HL-60 (cell line): ENCODE measurements around the gene ADGRF5.

ENCODE experiments used
- DNase-seq, 2 experiments: peaks; one replicate each; pipeline ENCODE4 v3.0.0-alpha.2; 2010 to 2020; ENCODE audit warnings: low read depth in 1 of 2, low spot score in 1 of 2
- H3K27ac ChIP-seq: fragments of 250-450 bp; sonication (Bioruptor Pico); replicated peaks from 2 replicates; pipeline ENCODE4 v1.5.1; 2020; ENCODE audit warnings: mild to moderate bottlenecking, moderate library complexity
- H3K27me3 ChIP-seq: fragments of 250-450 bp; sonication (Bioruptor Pico); 2 replicates; pipeline ENCODE4 v1.5.1; 2021; ENCODE audit warnings: mild to moderate bottlenecking, moderate library complexity; ENCODE audit not compliant: insufficient read depth, poor library complexity, severe bottlenecking
- H3K4me3 ChIP-seq: replicated peaks from 2 replicates; pipeline ENCODE4 v1.5.1; 2011; ENCODE audit warnings: mild to moderate bottlenecking, control low read depth, low read length; ENCODE audit not compliant: insufficient read depth
- CTCF ChIP-seq: IDR thresholded peaks from one replicate; pipeline ENCODE4 v1.5.1; 2011; ENCODE audit warnings: low read length, control low read depth, inconsistent platforms; ENCODE audit not compliant: insufficient read depth
- GABPA ChIP-seq: IDR thresholded peaks from 2 replicates; pipeline ENCODE4 v1.6.1; 2012; ENCODE audit warnings: low read depth
- POLR2AphosphoS5 ChIP-seq: IDR thresholded peaks from 2 replicates; pipeline ENCODE4 v1.6.1; 2012; ENCODE audit warnings: low read depth
- SPI1 ChIP-seq: IDR thresholded peaks from 2 replicates; pipeline ENCODE4 v1.6.1; 2012; ENCODE audit warnings: low read depth, mild to moderate bottlenecking, borderline replicate concordance
- TF ChIP-seq, protein P1 (sequence below): IDR thresholded peaks from 2 replicates; pipeline ENCODE4 v1.6.1; 2012; ENCODE audit warnings: low read depth; ENCODE audit not compliant: insufficient replicate concordance

ADGRF5 gene

DNA sequence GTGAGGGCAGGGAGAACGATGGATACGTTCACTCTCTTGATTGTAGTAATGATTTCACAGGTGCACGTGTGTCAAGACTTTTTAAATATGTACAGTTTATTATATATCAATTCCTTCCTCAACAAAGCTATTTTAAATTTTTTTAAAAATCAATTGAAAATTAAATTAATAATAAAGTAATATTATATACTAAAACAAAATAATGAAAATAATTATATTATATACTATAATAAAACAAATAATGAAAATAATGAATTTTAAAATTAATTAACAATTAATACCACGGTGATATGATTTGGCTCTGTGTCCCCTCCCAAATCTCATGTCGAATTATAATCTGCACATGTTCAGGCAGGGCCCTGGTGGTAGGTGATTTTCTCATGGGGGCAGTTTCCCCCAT lies 42.7 kb downstream of the ADGRF5 start:
- Histone ChIP-seq H3K27me3 (peaks cover 3% of the 10 kb centered on the region), H3K4me3 (no peak overlapping the region), H3K27ac (no peak overlapping the region)
- TF ChIP-seq, protein P1, sequence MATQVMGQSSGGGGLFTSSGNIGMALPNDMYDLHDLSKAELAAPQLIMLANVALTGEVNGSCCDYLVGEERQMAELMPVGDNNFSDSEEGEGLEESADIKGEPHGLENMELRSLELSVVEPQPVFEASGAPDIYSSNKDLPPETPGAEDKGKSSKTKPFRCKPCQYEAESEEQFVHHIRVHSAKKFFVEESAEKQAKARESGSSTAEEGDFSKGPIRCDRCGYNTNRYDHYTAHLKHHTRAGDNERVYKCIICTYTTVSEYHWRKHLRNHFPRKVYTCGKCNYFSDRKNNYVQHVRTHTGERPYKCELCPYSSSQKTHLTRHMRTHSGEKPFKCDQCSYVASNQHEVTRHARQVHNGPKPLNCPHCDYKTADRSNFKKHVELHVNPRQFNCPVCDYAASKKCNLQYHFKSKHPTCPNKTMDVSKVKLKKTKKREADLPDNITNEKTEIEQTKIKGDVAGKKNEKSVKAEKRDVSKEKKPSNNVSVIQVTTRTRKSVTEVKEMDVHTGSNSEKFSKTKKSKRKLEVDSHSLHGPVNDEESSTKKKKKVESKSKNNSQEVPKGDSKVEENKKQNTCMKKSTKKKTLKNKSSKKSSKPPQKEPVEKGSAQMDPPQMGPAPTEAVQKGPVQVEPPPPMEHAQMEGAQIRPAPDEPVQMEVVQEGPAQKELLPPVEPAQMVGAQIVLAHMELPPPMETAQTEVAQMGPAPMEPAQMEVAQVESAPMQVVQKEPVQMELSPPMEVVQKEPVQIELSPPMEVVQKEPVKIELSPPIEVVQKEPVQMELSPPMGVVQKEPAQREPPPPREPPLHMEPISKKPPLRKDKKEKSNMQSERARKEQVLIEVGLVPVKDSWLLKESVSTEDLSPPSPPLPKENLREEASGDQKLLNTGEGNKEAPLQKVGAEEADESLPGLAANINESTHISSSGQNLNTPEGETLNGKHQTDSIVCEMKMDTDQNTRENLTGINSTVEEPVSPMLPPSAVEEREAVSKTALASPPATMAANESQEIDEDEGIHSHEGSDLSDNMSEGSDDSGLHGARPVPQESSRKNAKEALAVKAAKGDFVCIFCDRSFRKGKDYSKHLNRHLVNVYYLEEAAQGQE: no peak
- no peak for TF ChIP-seq SPI1
- TF ChIP-seq POLR2AphosphoS5: no peak
- no peak for TF ChIP-seq CTCF
- no peak for TF ChIP-seq GABPA
- no peak for DNase-seq

GRCh38 chr6:46876126-46876525 lies 45.6 kb downstream of the ADGRF5 start:
- H3K27ac ChIP-seq: no peak overlapping the region
- TF ChIP-seq GABPA: no peak
- no peak for TF ChIP-seq CTCF
- no peak for TF ChIP-seq POLR2AphosphoS5
- TF ChIP-seq, protein P1: no peak
- no peak for TF ChIP-seq SPI1
- no peak for DNase-seq
- no peak overlapping the region for H3K4me3 ChIP-seq
- peaks cover 4% of the 10 kb centered on the region for H3K27me3 ChIP-seq

- no peak for DNase-seq
- no peak overlapping the region for H3K4me3 ChIP-seq
- H3K27me3 ChIP-seq: peaks cover under 1% of the 10 kb centered on the region
- no peak for TF ChIP-seq POLR2AphosphoS5
- TF ChIP-seq CTCF: no peak
- no peak for TF ChIP-seq SPI1
- no peak for TF ChIP-seq GABPA
- TF ChIP-seq, protein P1: no peak
- H3K27ac ChIP-seq: no peak overlapping the region
Measured at GRCh38 chr6:46867411-46867810, 54.3 kb downstream of the ADGRF5 start.
